ENCODE measurements around the gene ART4.

The ART4 gene

DNA sequence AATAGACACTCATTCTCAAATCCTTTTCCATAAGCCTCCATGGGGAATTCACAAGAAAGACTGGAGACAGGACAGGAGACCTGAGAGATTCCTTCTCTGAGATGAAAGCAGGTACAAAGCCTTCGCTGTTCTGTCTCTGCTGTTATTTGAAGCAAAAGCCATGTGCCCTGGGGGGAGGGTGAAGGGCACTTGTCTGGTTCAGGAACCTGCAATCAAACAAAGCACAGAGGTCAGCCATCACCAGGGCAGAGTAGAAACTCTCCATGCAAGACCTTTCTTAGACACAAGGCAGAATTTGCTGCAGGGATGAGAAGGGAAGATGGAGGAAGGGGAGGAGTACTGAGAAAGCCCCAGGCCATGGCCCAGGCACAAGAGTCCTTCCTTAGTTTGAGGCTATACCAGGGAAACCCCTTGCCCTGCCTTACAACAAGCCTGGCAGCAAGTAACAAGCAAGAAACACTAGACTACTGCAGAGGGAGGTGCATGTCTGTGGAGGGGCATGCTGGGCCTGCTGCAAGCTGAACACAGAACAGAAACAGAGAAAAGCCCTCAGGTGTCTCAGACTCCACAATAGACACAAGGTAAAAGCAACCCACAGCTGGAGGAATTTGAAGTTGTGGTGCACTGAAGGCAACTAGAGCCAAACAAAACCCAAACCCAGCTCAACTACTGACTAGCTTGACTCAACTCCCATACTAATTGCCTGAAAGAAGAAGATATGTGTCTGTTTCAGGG, 7.8 kb upstream of the ART4 start:
- peaks cover 14% of the 10 kb centered on the region; the same call in 1 of the 2 replicates for H3K4me1 ChIP-seq (ENCODE audit: control insufficient read depth, insufficient read depth, low read length)
- H3K4me3 ChIP-seq (ENCODE audit: low read depth, low read length) = no peak overlapping the region
- no peak overlapping the region for H3K9ac ChIP-seq (ENCODE audit: low read length)
- no peak overlapping the region for H3K27ac ChIP-seq (ENCODE audit: low read depth, low read length)
- no peaks in the 10 kb centered on the region for H3K9me3 ChIP-seq (ENCODE audit: control insufficient read depth, insufficient read depth, low read depth, low read length)
- no peaks in the 10 kb centered on the region for H3K27me3 ChIP-seq (ENCODE audit: control insufficient read depth, insufficient read depth, low read length)
- H3K36me3 ChIP-seq (ENCODE audit: control insufficient read depth, insufficient read depth, low read length) = no peaks in the 10 kb centered on the region

DNA sequence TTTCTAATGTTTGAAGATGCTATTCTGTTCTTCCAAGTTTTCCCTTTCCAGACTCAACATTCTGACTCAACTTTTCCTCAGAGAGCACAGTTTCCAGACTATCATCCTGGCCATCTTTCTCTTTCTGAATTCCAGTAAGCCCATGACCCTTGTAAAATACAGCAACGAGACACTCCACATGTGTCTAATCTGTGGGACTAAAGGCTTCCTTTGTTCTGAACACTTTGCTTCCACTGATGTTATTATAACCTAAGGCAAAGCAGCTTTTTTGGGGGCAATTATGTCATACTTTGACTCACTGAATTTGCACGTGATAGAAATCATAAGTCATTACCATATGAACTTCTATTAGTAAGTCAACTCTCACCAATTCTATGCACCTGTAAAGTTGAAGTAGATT, 6.3 kb upstream of the ART4 start:
- Histone ChIP-seq H3K4me1 (ENCODE audit: control insufficient read depth, insufficient read depth, low read length) (peaks cover 14% of the 10 kb centered on the region; the same call in 1 of the 2 replicates), H3K9ac (ENCODE audit: low read length) (no peak overlapping the region), H3K4me3 (ENCODE audit: low read depth, low read length) (no peak overlapping the region), H3K27ac (ENCODE audit: low read depth, low read length) (no peak overlapping the region), H3K27me3 (ENCODE audit: control insufficient read depth, insufficient read depth, low read length) (no peaks in the 10 kb centered on the region), H3K36me3 (ENCODE audit: control insufficient read depth, insufficient read depth, low read length) (no peaks in the 10 kb centered on the region), H3K9me3 (ENCODE audit: control insufficient read depth, insufficient read depth, low read depth, low read length) (no peaks in the 10 kb centered on the region)

DNA sequence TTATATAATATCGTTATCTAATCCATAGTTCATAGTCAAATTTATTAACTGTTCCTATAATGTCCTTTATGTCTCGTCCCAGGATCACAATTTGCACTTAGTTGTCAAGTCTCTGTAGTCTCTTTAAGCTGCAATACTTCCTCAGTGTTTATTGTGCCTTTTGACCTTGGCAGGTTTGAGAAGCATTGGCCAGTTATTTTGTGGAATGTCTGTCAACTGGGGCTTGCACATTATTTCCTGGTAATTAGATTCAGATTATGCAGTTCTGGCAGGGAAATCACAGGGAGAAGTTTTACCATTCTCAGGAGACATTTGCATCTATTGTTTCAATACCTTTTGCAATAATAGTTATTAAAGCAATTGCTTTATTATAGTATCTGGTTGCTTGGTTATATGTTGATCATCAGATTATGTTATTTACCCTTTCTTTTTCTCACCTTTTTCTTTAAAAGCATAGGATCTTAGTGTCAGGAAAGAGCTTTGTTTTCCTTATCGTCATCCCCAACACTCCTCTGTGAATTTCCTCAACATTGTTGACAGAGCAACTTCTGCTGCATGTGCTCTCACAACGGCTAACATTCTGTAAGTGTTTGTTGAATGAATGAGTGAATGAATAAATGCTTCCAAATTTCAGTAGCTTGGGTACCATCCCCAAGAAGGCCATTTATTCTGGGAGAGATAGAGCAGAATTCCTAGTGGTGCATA, 3.7 kb upstream of the ART4 start:
- Histone ChIP-seq H3K4me1 (ENCODE audit: control insufficient read depth, insufficient read depth, low read length) (0 out of 2 replicates have a peak, but pooled peaks cover 4% of the 10 kb centered on the region), H3K9ac (ENCODE audit: low read length) (no peak overlapping the region)

DNA sequence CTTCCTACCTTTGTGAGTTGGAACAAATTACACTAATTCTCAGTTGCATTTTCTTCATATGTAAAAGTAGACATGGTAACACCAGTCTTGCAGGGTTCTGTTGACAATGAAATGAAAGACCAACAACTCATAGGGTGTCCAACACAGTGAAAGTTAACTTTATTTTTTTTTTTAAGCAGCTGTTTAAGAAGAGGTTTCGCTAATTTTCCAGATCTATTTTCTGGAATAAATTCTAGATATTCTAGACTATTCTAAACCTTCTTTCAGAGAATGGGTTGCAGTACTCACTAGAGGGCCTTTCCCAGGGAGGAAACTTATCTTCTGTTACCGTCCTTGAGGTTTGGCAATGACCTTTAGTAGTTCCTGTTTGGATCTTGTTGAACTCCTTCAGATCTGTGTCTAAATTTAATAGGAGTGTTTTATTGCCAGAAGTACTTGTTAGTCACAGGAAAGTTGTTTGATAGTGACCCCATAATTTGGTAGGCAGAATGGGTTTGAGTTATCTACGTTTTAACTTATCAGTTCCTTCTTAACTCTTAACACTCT, 2.8 kb upstream of the ART4 start:
- Histone ChIP-seq H3K4me3 (ENCODE audit: low read depth, low read length) (no peak overlapping the region), H3K9ac (ENCODE audit: low read length) (no peak overlapping the region), H3K4me1 (ENCODE audit: control insufficient read depth, insufficient read depth, low read length) (peaks cover 9% of the 10 kb centered on the region; the same call in 1 of the 2 replicates), H3K27ac (ENCODE audit: low read depth, low read length) (no peak overlapping the region), H3K36me3 (ENCODE audit: control insufficient read depth, insufficient read depth, low read length) (no peaks in the 10 kb centered on the region), H3K9me3 (ENCODE audit: control insufficient read depth, insufficient read depth, low read depth, low read length) (no peaks in the 10 kb centered on the region), H3K27me3 (ENCODE audit: control insufficient read depth, insufficient read depth, low read length) (no peaks in the 10 kb centered on the region)

More for the DNA sequence above, 3.7 kb upstream of the ART4 start:
- Histone ChIP-seq H3K36me3 (ENCODE audit: control insufficient read depth, insufficient read depth, low read length) (no peaks in the 10 kb centered on the region), H3K9me3 (ENCODE audit: control insufficient read depth, insufficient read depth, low read depth, low read length) (no peaks in the 10 kb centered on the region), H3K27ac (ENCODE audit: low read depth, low read length) (no peak overlapping the region), H3K27me3 (ENCODE audit: control insufficient read depth, insufficient read depth, low read length) (no peaks in the 10 kb centered on the region), H3K4me3 (ENCODE audit: low read depth, low read length) (no peak overlapping the region)

DNA sequence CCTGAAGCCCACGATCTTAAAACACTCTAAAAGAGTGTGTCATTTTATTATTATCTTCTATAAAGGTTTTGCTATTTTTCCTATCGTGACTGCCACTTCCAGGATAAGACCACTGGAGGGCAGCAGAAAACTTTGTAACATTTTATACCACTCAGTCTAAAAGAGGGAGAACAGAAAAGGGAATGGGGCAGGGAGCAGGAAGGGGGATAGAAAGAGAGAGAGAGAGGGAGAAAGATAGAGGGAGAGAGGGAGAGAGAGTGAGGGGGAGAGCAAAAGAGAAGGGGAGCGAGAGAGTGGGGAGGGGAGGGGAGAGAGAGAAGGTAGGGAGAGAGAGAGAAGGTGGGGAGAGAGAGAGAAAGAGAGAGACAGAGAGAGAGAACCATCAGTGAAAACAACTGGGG, 2.0 kb upstream of the ART4 start:
- no peak overlapping the region for H3K27ac ChIP-seq (ENCODE audit: low read depth, low read length)
- H3K27me3 ChIP-seq (ENCODE audit: control insufficient read depth, insufficient read depth, low read length) = no peaks in the 10 kb centered on the region
- no peak overlapping the region for H3K4me3 ChIP-seq (ENCODE audit: low read depth, low read length)
- H3K4me1 ChIP-seq (ENCODE audit: control insufficient read depth, insufficient read depth, low read length) = peaks cover 5% of the 10 kb centered on the region; the same call in 1 of the 2 replicates
- H3K9ac ChIP-seq (ENCODE audit: low read length) = no peak overlapping the region
- no peaks in the 10 kb centered on the region for H3K9me3 ChIP-seq (ENCODE audit: control insufficient read depth, insufficient read depth, low read depth, low read length)
- H3K36me3 ChIP-seq (ENCODE audit: control insufficient read depth, insufficient read depth, low read length) = no peaks in the 10 kb centered on the region

DNA sequence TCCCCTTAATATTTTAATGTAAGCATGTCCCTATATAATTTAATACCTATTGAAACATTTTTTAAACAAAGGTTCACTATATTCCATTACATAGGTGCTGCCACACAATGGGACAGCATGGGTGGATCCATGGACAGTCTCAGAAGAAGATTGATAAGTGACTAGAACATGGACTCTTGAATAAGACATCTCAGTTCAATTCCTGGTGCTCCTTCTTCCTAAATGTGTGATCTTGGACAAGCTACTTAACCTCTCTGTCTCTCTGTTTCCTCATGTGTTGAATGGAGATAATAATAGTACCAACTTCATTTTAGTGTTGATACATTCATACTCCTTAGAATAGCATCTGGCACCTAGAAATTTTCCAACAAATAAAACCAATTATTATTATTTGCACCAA, 1.1 kb upstream of the ART4 start:
- Histone ChIP-seq H3K27me3 (ENCODE audit: control insufficient read depth, insufficient read depth, low read length) (no peaks in the 10 kb centered on the region), H3K27ac (ENCODE audit: low read depth, low read length) (no peak overlapping the region)

DNA sequence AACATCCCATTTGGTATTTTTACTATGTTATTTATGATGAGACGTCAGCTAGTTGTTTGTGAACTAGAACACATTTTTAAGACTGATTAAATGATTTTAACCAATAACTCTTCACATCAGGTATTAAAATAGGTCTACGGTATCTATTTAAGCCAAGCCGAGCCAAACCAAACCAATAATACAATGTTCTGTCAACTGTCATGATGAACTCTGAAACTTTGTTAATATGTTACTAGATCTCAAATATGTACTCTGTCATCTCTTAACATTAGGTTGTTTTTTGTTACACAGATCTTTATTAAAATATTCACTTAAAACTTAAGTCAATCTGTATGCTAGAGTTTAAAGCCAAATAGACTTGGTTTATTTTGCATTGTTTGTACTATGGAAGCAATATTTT, 1.0 kb downstream of the ART4 start:
- peaks cover 5% of the 10 kb centered on the region; the same call in 1 of the 2 replicates for H3K4me1 ChIP-seq (ENCODE audit: control insufficient read depth, insufficient read depth, low read length)
- H3K4me3 ChIP-seq (ENCODE audit: low read depth, low read length) = no peak overlapping the region
- no peak overlapping the region for H3K27ac ChIP-seq (ENCODE audit: low read depth, low read length)
- H3K9ac ChIP-seq (ENCODE audit: low read length) = no peak overlapping the region
- H3K36me3 ChIP-seq (ENCODE audit: control insufficient read depth, insufficient read depth, low read length) = no peaks in the 10 kb centered on the region
- no peaks in the 10 kb centered on the region for H3K27me3 ChIP-seq (ENCODE audit: control insufficient read depth, insufficient read depth, low read length)
- peaks cover 3% of the 10 kb centered on the region; the same call in 1 of the 2 replicates for H3K9me3 ChIP-seq (ENCODE audit: control insufficient read depth, insufficient read depth, low read depth, low read length)

More for the DNA sequence above, 1.1 kb upstream of the ART4 start:
- peaks cover 2% of the 10 kb centered on the region; the same call in 1 of the 2 replicates for H3K9me3 ChIP-seq (ENCODE audit: control insufficient read depth, insufficient read depth, low read depth, low read length)
- no peaks in the 10 kb centered on the region for H3K36me3 ChIP-seq (ENCODE audit: control insufficient read depth, insufficient read depth, low read length)
- H3K4me3 ChIP-seq (ENCODE audit: low read depth, low read length) = no peak overlapping the region
- peaks cover 5% of the 10 kb centered on the region; the same call in 1 of the 2 replicates for H3K4me1 ChIP-seq (ENCODE audit: control insufficient read depth, insufficient read depth, low read length)
- no peak overlapping the region for H3K9ac ChIP-seq (ENCODE audit: low read length)

DNA sequence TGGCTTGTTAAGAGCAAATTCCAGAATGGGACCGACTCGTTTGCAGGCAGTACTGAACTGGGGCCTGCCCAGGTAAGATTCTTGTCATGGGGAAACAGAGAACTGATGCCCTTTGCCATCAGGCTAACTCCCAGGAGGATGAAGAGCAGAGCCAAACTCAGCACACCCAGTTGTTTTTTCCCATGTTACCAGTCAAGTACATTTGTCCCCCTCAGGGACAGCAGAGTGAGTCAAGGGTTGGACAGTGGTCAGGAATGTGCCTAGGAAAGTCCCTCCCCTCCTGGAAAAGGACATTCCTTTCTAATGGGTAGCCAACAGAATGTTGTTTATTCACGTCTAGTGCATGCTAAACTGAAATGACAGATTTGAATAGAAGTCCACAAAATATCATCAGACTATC, 1.6 kb downstream of the ART4 start:
- Histone ChIP-seq H3K27me3 (ENCODE audit: control insufficient read depth, insufficient read depth, low read length) (no peaks in the 10 kb centered on the region), H3K4me1 (ENCODE audit: control insufficient read depth, insufficient read depth, low read length) (peaks cover 5% of the 10 kb centered on the region; the same call in 1 of the 2 replicates), H3K9me3 (ENCODE audit: control insufficient read depth, insufficient read depth, low read depth, low read length) (peaks cover 3% of the 10 kb centered on the region; the same call in 1 of the 2 replicates), H3K36me3 (ENCODE audit: control insufficient read depth, insufficient read depth, low read length) (no peaks in the 10 kb centered on the region), H3K27ac (ENCODE audit: low read depth, low read length) (no peak overlapping the region), H3K9ac (ENCODE audit: low read length) (no peak overlapping the region), H3K4me3 (ENCODE audit: low read depth, low read length) (no peak overlapping the region)

DNA sequence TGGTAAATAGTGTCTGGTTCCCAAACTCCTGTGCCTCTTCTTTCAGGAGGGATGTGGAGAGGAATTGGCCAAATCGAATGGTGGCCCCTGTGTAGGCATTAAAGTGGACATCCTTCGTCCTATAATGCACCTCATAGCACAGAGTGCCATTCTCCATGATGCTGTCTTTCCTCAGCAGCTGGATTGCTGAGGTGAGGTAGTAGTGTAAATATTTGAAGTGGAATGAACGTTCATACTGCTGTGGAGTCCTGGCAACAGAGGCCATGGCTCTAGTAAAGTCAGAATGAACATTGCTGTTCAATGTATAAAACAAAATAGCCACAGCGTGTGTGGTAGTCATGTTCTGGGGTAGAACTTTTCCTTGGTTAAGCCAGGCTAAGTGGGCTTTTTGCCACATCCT, 2.7 kb downstream of the ART4 start:
- Histone ChIP-seq H3K4me3 (ENCODE audit: low read depth, low read length) (no peak overlapping the region), H3K4me1 (ENCODE audit: control insufficient read depth, insufficient read depth, low read length) (peaks cover 5% of the 10 kb centered on the region; the same call in 1 of the 2 replicates), H3K9ac (ENCODE audit: low read length) (no peak overlapping the region), H3K27ac (ENCODE audit: low read depth, low read length) (no peak overlapping the region), H3K27me3 (ENCODE audit: control insufficient read depth, insufficient read depth, low read length) (no peaks in the 10 kb centered on the region), H3K9me3 (ENCODE audit: control insufficient read depth, insufficient read depth, low read depth, low read length) (peaks cover 3% of the 10 kb centered on the region; the same call in 1 of the 2 replicates), H3K36me3 (ENCODE audit: control insufficient read depth, insufficient read depth, low read length) (no peaks in the 10 kb centered on the region)

DNA sequence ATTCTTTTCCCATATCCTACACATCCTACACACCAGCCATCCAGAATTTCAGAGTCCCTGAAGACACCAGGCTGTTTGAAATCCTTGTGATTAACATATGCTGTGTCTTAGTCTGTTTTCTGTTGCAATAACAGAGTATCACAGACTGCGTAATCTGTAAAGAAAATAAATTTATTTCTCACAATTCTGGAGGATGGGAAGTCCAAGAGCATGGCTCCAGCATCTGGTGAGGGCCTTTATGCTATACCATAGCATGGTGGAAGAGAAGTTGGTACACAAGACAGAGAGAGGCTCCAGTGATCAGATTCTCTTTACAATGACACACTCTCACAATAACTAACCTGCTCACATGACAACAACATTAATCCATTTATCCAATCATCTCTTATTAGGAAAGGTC, 4.1 kb downstream of the ART4 start:
- Histone ChIP-seq H3K27ac (ENCODE audit: low read depth, low read length) (no peak overlapping the region), H3K9me3 (ENCODE audit: control insufficient read depth, insufficient read depth, low read depth, low read length) (peaks cover 3% of the 10 kb centered on the region; the same call in 1 of the 2 replicates), H3K4me1 (ENCODE audit: control insufficient read depth, insufficient read depth, low read length) (peaks cover 5% of the 10 kb centered on the region; the same call in 1 of the 2 replicates), H3K36me3 (ENCODE audit: control insufficient read depth, insufficient read depth, low read length) (no peaks in the 10 kb centered on the region), H3K4me3 (ENCODE audit: low read depth, low read length) (no peak overlapping the region), H3K9ac (ENCODE audit: low read length) (no peak overlapping the region), H3K27me3 (ENCODE audit: control insufficient read depth, insufficient read depth, low read length) (no peaks in the 10 kb centered on the region)
